VCaP (cell line): Measurements from ENCODE around the gene ZNF219.
A peak's percentile ranks its signal among the peaks of the same experiment; 100 is the strongest.

ENCODE experiments used
- H3K27ac ChIP-seq: fragments of 450-650 bp; 2 replicates; pipeline ENCODE4 v1.5.1; 2017
- CTCF ChIP-seq: fragments of 450-650 bp; conservative IDR thresholded peaks from 2 replicates; pipeline ENCODE4 v1.5.1; 2017; ENCODE audit warnings: mild to moderate bottlenecking, moderate library complexity

Gene ZNF219

GRCh38 chr14:21096438-21096837, 2.0 kb downstream of the ZNF219 start:
- no peak overlapping the region for H3K27ac ChIP-seq
- TF ChIP-seq CTCF, result no peak

DNA sequence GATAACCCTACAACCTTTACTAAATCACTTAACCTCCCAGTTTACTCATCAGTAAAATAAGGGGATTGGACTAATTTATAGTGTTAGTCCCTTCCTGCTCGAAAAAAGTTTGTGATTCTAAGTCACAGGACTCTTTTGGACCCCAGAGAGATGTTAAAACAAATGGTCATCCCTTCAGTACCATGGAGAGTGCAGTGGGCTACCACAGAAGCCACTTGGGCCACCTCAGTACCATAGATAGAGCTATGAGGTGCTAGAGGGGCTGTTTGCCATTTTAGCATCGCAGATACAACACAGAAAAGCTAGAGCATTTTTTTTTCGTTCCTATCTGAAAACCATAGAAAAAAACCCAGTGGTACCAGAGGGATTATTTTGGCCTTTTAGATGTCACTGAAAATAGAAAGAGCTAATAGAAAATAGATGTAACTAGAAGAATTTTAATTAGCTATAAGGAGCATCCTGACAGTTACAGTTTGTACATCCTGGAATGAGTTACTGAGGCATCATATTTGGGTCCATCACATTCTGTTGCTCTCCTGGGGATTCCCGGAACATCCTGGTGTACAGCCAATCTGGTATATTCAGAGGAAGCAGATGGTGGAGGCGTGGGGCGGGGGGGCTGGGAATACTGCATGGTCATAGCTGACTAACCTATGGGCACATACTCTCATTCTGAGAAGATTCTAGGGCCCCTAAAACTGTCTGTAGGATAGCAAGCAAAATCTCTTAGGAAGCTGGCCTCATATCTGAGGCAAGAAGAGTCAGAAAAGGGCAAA, 2.8 kb downstream of the ZNF219 start:
- TF ChIP-seq CTCF, result no peak

GRCh38 chr14:21093769-21094681, 4.4 kb downstream of the ZNF219 start:
- TF ChIP-seq CTCF, result no peak
- H3K27ac ChIP-seq, result no peak overlapping the region

More for the DNA sequence above, 2.8 kb downstream of the ZNF219 start:
- no peak overlapping the region for H3K27ac ChIP-seq

DNA sequence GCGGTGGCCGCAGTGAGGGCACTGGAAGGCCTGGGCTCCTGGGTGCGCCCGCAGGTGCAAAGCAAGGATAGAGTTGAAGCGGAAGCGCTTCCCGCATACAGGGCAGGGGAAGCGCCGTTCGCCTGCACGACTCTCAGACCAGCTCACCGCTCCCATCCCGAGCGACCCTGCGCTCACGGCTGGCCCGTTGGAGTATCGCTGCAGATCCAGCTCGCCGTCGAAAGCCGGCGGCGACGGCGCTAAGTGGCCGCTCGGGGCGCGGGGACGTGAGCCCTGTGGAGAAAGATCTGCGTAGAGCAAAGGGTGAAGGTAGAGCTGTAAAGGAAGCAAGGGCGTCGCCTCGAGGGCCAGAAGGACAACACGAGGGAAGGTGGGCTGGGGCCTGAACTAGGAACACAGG, 5.4 kb downstream of the ZNF219 start:
- TF ChIP-seq CTCF, result no peak
- H3K27ac ChIP-seq, result no peak overlapping the region

DNA sequence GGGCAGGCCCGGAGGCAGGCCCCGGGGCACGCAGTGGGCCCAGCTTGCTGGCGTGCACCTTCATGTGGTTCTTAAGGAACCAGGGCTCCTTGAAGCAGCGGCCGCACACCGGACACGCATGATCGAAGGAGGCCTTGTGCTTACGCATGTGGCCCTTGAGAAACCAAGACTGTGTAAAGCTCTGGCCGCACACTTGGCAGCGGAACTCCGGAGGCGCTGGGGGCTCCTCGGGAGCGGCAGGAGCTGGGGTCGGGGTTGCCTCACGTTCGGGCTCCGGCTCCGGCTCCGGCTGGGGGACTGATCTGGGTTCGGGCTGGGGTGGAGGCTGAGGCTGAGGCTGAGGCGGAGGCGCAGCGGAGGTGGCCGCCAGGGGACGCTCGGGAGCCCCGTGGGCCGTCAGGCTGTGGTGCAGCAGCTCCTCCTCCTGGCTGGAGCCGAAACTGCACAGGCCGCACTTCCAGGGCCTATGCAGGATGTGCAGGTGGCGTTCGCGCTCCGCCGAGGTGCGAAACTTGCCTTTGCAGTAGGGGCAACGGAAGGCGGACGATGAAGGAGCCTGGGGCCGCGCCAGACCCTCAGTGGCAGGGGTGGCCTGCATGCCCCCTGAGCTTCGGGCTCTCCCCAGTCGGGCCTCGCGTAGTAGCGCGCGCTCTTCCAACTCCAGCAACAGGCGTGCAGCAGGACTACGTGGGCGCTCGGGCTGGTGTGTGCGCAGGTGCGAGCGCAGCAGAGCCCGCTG, 6.0 kb downstream of the ZNF219 start:
- peak; percentile 95 for TF ChIP-seq CTCF
- no peak overlapping the region for H3K27ac ChIP-seq

DNA sequence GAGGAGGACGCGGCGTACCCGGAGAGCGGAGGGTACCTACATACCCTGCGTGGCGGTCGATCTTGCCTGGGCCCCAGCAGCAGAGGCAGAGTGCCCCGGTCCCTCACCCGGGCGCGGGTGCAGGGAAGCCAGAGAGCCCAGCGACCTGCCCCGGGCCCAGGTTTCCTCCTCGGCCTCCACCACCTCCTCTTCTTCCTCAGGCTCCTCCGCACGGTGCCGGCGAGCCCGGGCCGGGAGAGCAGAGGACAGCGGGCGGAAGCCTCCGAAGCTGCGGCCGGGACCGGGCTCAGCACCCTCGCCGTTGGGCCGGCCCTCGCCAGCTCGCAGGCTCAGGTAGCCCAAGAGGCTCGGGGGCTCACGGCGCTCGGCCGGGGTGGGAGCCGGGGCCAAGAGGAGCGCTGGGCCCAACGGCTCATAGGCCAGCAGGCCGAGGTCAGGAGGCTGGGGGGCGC, 6.6 kb downstream of the ZNF219 start:
- no peak overlapping the region for H3K27ac ChIP-seq
- TF ChIP-seq CTCF, result no peak
